Memory B cell (primary cell): ENCODE results near the gene GTPBP6.

ENCODE experiments used
- ATAC-seq: fragments of 150-1000 bp; cut with Tn5 transposase; 2 replicates; pipeline ENCODE4 v1.10.0; 2021; ENCODE audit warnings: low read depth, mild to moderate bottlenecking, moderate library complexity
- DNase-seq, 2 donors: peaks; one replicate each; pipeline ENCODE4 v3.0.0; 2022; ENCODE audit warnings: low spot score in 2 of 2
- H3K27ac Mint-ChIP-seq: one replicate; pipeline ENCODE4 v1.8.0; 2022; ENCODE audit warnings: mild to moderate bottlenecking, moderate library complexity, mixed read lengths
- H3K27me3 Mint-ChIP-seq: one replicate; pipeline ENCODE4 v1.8.0; 2022; ENCODE audit warnings: mixed read lengths
- H3K36me3 Mint-ChIP-seq: one replicate; pipeline ENCODE4 v1.8.0; 2022; ENCODE audit warnings: mild to moderate bottlenecking, mixed read lengths
- H3K4me1 Mint-ChIP-seq: one replicate; pipeline ENCODE4 v1.8.0; 2022; ENCODE audit warnings: mixed read lengths
- H3K4me3 Mint-ChIP-seq: one replicate; pipeline ENCODE4 v1.8.0; 2022; ENCODE audit warnings: mild to moderate bottlenecking, moderate library complexity, mixed read lengths
- H3K9me3 Mint-ChIP-seq: one replicate; pipeline ENCODE4 v1.8.0; 2022; ENCODE audit warnings: mixed read lengths

The GTPBP6 gene

GRCh38 chrX:318739-319578, at the start of gene GTPBP6:
GTPBP6 (minus strand) TSS chrX:318796; CDS start chrX:318787, 9 bp downstream.
- Mint-ChIP-seq H3K9me3 (peaks cover 2% of the 10 kb centered on the region), H3K4me1 (peaks cover 24% of the 10 kb centered on the region), H3K4me3 (peak within 1 kb of the TSS; percentile 92), H3K27me3 (peaks cover 5% of the 10 kb centered on the region), H3K36me3 (peaks cover 6% of the 10 kb centered on the region), H3K27ac (peak within 1 kb of the TSS; percentile 83)
- ATAC-seq, result peak; percentile 67
- DNase-seq, result peak; percentile 93 to 97

GRCh38 chrX:367866-368265, 49.3 kb upstream of the GTPBP6 start:
- Mint-ChIP-seq H3K4me1 (peaks cover 24% of the 10 kb centered on the region), H3K27me3 (peaks cover 14% of the 10 kb centered on the region), H3K36me3 (peaks cover 13% of the 10 kb centered on the region), H3K9me3 (no peaks in the 10 kb centered on the region), H3K4me3 (no peak overlapping the region), H3K27ac (no peak overlapping the region)
- DNase-seq, result no peak
- no peak for ATAC-seq

GRCh38 chrX:367349-367748, 48.8 kb upstream of the GTPBP6 start:
- Mint-ChIP-seq H3K36me3 (peaks cover 14% of the 10 kb centered on the region), H3K27me3 (peaks cover 13% of the 10 kb centered on the region), H3K27ac (no peak overlapping the region), H3K4me1 (peaks cover 24% of the 10 kb centered on the region), H3K4me3 (no peak overlapping the region), H3K9me3 (peaks cover under 1% of the 10 kb centered on the region)
- DNase-seq (no peak), ATAC-seq (no peak)

- peaks cover 34% of the 10 kb centered on the region for H3K36me3 Mint-ChIP-seq
- H3K27me3 Mint-ChIP-seq, result no peaks in the 10 kb centered on the region
- peaks cover 11% of the 10 kb centered on the region for H3K4me1 Mint-ChIP-seq
- peaks cover 5% of the 10 kb centered on the region for H3K9me3 Mint-ChIP-seq
- DNase-seq (no peak), ATAC-seq (no peak)
- H3K27ac Mint-ChIP-seq, result no peak overlapping the region
- H3K4me3 Mint-ChIP-seq, result no peak overlapping the region
Observed at GRCh38 chrX:363621-364375, 45.2 kb upstream of the GTPBP6 start.

- H3K27ac Mint-ChIP-seq, result no peak overlapping the region
- peaks cover 11% of the 10 kb centered on the region for H3K4me1 Mint-ChIP-seq
- H3K27me3 Mint-ChIP-seq, result no peaks in the 10 kb centered on the region
- H3K9me3 Mint-ChIP-seq, result peaks cover 5% of the 10 kb centered on the region
- no peak overlapping the region for H3K4me3 Mint-ChIP-seq
- H3K36me3 Mint-ChIP-seq, result peaks cover 37% of the 10 kb centered on the region
- DNase-seq (no peak), ATAC-seq (no peak)
Observed at GRCh38 chrX:362937-363620, 44.5 kb upstream of the GTPBP6 start.

GRCh38 chrX:362351-362750, 43.8 kb upstream of the GTPBP6 start:
- DNase-seq (no peak), ATAC-seq (no peak)
- peaks cover 9% of the 10 kb centered on the region for H3K4me1 Mint-ChIP-seq
- H3K4me3 Mint-ChIP-seq, result no peak overlapping the region
- H3K9me3 Mint-ChIP-seq, result peaks cover 5% of the 10 kb centered on the region
- peaks cover 41% of the 10 kb centered on the region for H3K36me3 Mint-ChIP-seq
- no peaks in the 10 kb centered on the region for H3K27me3 Mint-ChIP-seq
- H3K27ac Mint-ChIP-seq, result no peak overlapping the region

GRCh38 chrX:361231-362145, 42.9 kb upstream of the GTPBP6 start:
- H3K27ac Mint-ChIP-seq, result no peak overlapping the region
- peaks cover 6% of the 10 kb centered on the region for H3K4me1 Mint-ChIP-seq
- no peak for ATAC-seq
- no peak overlapping the region for H3K4me3 Mint-ChIP-seq
- H3K27me3 Mint-ChIP-seq, result no peaks in the 10 kb centered on the region
- peaks cover 5% of the 10 kb centered on the region for H3K9me3 Mint-ChIP-seq
- no peak for DNase-seq
- H3K36me3 Mint-ChIP-seq, result peaks cover 44% of the 10 kb centered on the region

GRCh38 chrX:360496-361150, 42.0 kb upstream of the GTPBP6 start:
- Mint-ChIP-seq H3K4me1 (peaks cover 6% of the 10 kb centered on the region), H3K27me3 (no peaks in the 10 kb centered on the region), H3K36me3 (peaks cover 48% of the 10 kb centered on the region), H3K9me3 (peaks cover 5% of the 10 kb centered on the region), H3K4me3 (no peak overlapping the region), H3K27ac (no peak overlapping the region)
- no peak for DNase-seq
- no peak for ATAC-seq

GRCh38 chrX:358651-359143, 40.1 kb upstream of the GTPBP6 start:
- Mint-ChIP-seq H3K4me3 (no peak overlapping the region), H3K36me3 (peaks cover 49% of the 10 kb centered on the region), H3K27ac (no peak overlapping the region), H3K27me3 (no peaks in the 10 kb centered on the region), H3K4me1 (peaks cover 6% of the 10 kb centered on the region), H3K9me3 (peaks cover 5% of the 10 kb centered on the region)
- DNase-seq (no peak), ATAC-seq (no peak)

- Mint-ChIP-seq H3K4me3 (no peak overlapping the region), H3K27ac (no peak overlapping the region), H3K9me3 (peaks cover 5% of the 10 kb centered on the region), H3K36me3 (peaks cover 42% of the 10 kb centered on the region), H3K4me1 (no peaks in the 10 kb centered on the region), H3K27me3 (no peaks in the 10 kb centered on the region)
- DNase-seq (no peak), ATAC-seq (no peak)
Observed at GRCh38 chrX:357693-358471, 39.3 kb upstream of the GTPBP6 start.

GRCh38 chrX:357035-357692, 38.6 kb upstream of the GTPBP6 start:
- H3K4me3 Mint-ChIP-seq, result no peak overlapping the region
- no peak for ATAC-seq

More at GRCh38 chrX:357035-357692, 38.6 kb upstream of the GTPBP6 start:
- Mint-ChIP-seq H3K36me3 (peaks cover 41% of the 10 kb centered on the region), H3K27ac (no peak overlapping the region), H3K27me3 (no peaks in the 10 kb centered on the region), H3K9me3 (peaks cover 3% of the 10 kb centered on the region), H3K4me1 (no peaks in the 10 kb centered on the region)
- no peak for DNase-seq
